LNCaP clone FGC (cell line): Measurements from ENCODE around the gene KLF4.
"Not testable (repeated sequence)": the region's sequence is repeated elsewhere in the genome, so short reads cannot be mapped to it uniquely, and the experiment has no call there.

ENCODE experiments used
- DNase-seq: peaks from one replicate; pipeline ENCODE4 v3.0.0-alpha.2; 2011; ENCODE audit warnings: low read depth
- H3K4me3 ChIP-seq: 2 replicates; pipeline ENCODE4 v1.5.1; 2011; ENCODE audit warnings: mild to moderate bottlenecking, low read depth, low read length, control low read depth
- TF ChIP-seq, protein P1 (sequence below): IDR thresholded peaks from 2 replicates; pipeline ENCODE4 v1.5.1; 2012; ENCODE audit warnings: mild to moderate bottlenecking; ENCODE audit not compliant: control insufficient read depth, insufficient read depth; ENCODE audit errors: extremely low read depth

The KLF4 gene

DNA sequence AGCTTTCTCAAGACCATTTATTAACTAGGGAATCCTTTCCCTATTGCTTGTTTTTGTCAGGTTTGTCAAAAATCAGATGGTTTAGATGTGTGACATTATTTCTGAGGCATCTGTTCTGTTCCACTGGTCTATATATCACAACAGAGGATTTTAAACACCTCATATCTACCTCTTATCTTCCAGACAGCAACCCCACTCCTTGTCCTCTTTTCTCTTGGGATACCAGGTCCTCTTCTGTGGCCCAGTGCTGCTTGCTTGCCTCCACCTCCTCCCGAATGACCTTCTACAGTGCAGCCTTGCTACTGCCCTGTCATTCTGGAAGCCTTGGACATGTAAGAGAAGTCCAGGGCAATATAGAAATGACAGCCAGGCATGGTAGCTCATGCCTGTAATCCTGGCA is 30.6 kb upstream of the KLF4 start:
- TF ChIP-seq, protein P1, sequence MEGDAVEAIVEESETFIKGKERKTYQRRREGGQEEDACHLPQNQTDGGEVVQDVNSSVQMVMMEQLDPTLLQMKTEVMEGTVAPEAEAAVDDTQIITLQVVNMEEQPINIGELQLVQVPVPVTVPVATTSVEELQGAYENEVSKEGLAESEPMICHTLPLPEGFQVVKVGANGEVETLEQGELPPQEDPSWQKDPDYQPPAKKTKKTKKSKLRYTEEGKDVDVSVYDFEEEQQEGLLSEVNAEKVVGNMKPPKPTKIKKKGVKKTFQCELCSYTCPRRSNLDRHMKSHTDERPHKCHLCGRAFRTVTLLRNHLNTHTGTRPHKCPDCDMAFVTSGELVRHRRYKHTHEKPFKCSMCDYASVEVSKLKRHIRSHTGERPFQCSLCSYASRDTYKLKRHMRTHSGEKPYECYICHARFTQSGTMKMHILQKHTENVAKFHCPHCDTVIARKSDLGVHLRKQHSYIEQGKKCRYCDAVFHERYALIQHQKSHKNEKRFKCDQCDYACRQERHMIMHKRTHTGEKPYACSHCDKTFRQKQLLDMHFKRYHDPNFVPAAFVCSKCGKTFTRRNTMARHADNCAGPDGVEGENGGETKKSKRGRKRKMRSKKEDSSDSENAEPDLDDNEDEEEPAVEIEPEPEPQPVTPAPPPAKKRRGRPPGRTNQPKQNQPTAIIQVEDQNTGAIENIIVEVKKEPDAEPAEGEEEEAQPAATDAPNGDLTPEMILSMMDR, result no peak
- no peak overlapping the region for H3K4me3 ChIP-seq
- DNase-seq, result no peak

DNA sequence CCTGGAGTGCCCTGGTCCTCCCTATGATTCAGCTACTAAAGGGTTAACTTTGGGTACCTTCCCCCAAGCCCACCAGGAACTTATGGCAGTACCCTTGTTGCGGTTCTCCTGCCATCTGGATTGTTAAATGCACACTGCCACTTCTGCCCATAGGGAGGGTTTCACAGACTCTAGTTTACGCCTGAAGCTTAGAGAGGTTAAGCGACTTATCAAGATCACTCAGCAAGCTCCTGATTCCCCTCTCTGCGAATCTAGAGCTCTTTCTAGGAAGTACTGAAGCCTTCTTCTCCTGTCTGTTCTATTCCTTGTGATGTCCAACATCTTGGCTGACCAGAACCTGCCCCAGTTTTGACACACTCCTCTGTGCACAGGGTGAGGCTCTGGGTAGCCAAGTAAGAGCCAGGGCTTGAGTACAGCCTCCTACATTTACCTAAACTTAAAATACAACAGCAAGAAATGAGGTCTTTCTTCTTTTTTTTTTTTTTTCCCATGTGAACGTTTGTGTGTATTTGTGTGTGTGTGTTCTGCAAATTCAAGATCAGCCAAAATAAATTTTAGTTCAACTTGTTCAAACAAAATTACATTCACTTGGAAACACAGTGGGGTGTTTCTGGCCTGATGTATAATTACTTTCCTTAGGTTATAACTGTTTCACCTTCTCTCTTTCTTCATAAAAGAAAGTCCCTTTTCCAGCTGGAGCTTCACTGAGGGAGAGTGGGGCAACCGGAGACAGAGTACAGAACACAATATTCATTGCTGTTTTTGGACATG is 28.7 kb upstream of the KLF4 start:
- H3K4me3 ChIP-seq, result no peak overlapping the region
- DNase-seq, result peak; percentile 56
- TF ChIP-seq, protein P1, result no peak

DNA sequence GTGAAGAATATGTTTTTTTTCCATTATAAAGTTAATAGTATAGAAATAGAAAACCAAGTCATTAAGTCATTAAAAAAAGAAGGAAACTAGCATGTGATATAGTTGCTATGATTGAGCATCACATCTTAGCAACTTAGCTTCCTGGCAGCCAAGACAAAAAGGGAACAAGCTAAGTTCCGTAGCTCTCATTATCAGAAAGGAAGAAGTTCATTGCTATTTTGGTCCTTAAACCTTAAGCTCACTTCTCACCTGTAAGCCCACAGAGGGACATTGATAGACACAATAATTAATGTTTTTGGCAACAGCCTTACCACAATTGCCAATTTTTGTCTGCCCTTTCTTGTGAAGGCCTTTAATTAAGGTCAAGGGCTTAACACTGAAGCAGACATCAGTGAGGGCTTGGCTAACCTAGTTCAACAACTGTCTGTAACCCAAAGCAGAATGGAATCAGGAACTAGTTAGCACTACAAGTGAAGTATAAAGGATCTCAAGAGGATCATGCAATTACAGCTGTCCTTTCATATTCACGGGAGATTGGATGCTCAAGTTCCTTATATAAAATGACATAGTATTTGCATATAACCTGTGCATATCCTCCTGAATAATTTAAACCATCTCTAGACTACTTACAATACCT is 24.0 kb upstream of the KLF4 start:
- TF ChIP-seq, protein P1, result no peak
- H3K4me3 ChIP-seq, result no peak overlapping the region
- DNase-seq, result no peak

DNA sequence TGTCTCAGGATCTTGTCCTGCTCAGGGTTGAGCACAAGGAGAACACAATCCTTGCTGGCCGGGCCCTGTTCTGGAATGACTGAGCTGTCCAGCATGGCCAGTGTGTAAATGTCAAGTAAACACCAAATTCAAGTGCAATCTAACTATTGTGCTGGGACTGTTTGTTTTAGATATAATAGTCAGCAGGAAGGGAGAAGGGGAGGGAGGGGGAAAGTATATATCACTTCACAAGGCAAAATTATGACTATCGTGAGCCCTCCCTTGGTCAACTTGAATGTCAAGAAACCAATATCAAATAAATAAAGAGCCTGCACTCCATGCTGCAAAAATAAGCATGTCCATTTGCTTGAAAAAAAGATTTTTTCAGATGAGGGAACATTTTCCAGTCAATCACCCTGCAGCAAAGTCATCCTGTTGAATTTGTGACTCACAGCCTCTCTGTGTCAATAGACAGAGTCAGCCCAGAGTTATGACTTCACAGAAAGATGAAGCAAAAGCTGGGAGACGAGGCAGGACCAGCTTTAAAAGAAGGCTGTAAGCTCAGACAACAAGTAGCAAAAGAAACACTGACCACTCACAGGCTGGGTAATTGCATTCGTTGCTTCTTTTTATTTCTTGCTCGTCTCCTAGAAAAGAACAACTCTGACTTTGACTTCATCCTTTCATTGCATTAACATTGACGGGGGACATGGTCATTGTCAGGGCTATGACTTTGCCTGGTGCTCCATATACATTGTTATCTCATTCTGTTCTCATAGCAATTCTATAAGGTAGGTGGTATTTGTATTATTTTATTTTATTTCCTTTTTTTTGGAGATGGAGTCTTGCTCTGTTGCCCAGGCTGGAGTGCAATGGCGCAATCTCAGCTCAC is 15.3 kb upstream of the KLF4 start:
- TF ChIP-seq, protein P1, result no peak
- DNase-seq, result peak; percentile 63

DNA sequence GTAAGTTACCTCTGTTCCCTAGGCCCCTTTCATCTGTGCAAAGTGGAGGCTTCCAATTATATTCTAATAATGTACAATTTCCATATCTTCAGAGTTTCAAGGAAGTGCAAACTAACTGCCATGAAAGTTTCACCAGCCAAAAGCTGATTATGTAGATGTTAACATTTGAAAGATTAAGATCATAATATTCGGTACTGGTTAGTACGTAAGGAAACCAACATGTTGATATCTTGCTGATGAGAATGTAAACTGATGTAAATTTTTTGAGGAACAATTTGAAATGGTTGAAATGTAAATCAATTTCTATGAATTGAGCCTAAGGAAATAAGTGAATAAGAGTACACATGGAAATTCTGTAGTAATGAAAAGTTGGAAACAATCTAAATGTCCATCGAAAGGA is 12.9 kb upstream of the KLF4 start:
- no peak for DNase-seq
- no peak overlapping the region for H3K4me3 ChIP-seq
- TF ChIP-seq, protein P1, result no peak

More for the DNA sequence above, 15.3 kb upstream of the KLF4 start:
- H3K4me3 ChIP-seq, result no peak overlapping the region

DNA sequence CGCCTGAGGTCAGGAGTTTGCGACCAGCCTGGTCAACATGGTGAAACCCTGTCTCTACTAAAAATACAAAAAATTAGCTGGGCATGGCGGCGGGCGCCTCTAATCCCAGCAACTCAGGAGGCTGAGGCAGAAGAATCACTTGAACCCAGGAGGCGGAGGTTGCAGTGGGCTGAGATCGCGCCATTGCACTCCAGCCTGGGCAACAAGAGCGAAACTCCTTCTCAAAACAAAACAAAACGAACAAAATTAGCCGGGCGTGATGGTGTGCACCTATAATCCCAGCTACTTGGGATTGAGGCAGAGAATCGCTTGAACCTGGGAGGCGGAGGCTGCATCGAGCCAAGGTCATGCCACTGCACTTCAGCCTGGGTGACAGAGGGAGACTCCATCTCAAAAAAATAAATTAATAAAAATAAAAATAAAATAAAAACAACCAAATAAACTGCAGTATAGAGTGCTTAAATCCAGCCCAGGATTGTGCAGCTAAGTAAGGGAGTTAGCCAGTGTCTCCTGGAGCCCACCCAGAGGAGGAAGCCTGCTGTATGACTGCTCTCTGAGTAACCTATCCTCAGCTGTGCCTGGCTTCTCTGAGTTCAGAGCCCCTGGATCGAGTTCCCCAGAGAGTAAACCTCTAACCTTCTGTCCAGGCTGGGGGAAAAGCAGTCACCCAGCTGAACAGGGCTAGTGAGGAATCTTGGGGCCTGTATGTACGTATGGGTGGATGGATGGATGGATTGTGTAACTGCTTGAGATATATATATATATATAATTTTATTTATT is 11.0 kb upstream of the KLF4 start:
- H3K4me3 ChIP-seq, DNase-seq: not testable (repeated sequence)

DNA sequence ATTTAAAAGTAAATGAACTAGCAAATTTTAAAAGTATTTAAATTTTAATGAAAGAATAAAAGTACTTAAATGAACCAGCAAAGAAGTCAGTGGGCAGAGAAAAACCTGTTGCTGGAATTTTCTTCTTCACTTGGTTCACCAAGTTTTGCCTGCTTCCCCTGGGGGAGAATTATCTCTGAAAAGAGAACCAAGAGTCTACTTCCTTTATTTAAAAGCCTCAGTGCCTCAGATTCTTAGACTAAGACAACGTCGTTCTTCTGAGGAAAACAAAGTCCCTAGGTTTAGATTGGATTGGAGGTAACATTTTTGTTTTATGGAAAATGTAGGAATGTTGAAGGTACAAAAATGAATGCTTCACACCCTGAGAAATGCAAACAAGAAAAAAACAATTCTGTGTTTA is 7.4 kb upstream of the KLF4 start:
- TF ChIP-seq, protein P1, result no peak
- no peak overlapping the region for H3K4me3 ChIP-seq
- no peak for DNase-seq
